OCI-LY7 (cell line): ENCODE results near the gene STRBP. TPM values are rescaled to one million over a fixed set of nuclear protein-coding genes. Genes with fewer than 3 reads are reported as not detected.
A peak's percentile ranks its signal among the peaks of the same experiment; 100 is the strongest.

Source experiments
- BruUV-seq: library from RNA; stranded (reverse); fragments of 400-500 nt; replicated peaks from 2 replicates; lab custom pipeline; 2021; lab: Mats Ljungman, UMichigan
- CTCF ChIA-PET: fragments of 300-600 bp; sonication (Branson Sonifier 250); formaldehyde crosslinking; loops from one replicate; lab custom pipeline; 2022; ENCODE audit warnings: antibody characterized with exemption; ENCODE audit not compliant: unreplicated experiment; lab: Charles Lee
- POLR2A ChIA-PET: fragments of 300-600 bp; sonication (Branson Sonifier 250); formaldehyde crosslinking; loops from one replicate; lab custom pipeline; 2022; ENCODE audit warnings: antibody characterized with exemption; lab: Charles Lee
- DNase-seq: peaks from one replicate; pipeline ENCODE4 v3.0.0-alpha.2; 2015; ENCODE audit warnings: low spot score
- H2AFZ ChIP-seq: fragments of 200-600 bp; sonication (generic), shearing (Covaris generic); 2 replicates; pipeline ENCODE4 v1.6.1; 2014; ENCODE audit warnings: mild to moderate bottlenecking, antibody characterized with exemption, low read length, moderate library complexity
- H3K27ac ChIP-seq: fragments of 200-600 bp; sonication (generic); 2 replicates; pipeline ENCODE4 v1.5.1; 2014; ENCODE audit warnings: mixed run types, low read depth, mild to moderate bottlenecking, moderate library complexity, low read length, inconsistent platforms; ENCODE audit not compliant: poor library complexity, severe bottlenecking
- H3K36me3 ChIP-seq: fragments of 200-600 bp; sonication (generic); 2 replicates; pipeline ENCODE4 v1.6.1; 2014; ENCODE audit warnings: mild to moderate bottlenecking, antibody characterized with exemption, low read length, moderate library complexity, mixed read lengths; ENCODE audit not compliant: insufficient read depth
- H3K4me1 ChIP-seq: fragments of 200-600 bp; sonication (generic); 2 replicates; pipeline ENCODE4 v1.5.1; 2014; ENCODE audit warnings: mild to moderate bottlenecking, low read length; ENCODE audit not compliant: insufficient read depth, poor library complexity, severe bottlenecking
- H3K4me2 ChIP-seq: fragments of 200-600 bp; sonication (generic); 2 replicates; pipeline ENCODE4 v1.6.1; 2014; ENCODE audit warnings: mild to moderate bottlenecking, low read length
- H3K4me3 ChIP-seq: fragments of 200-600 bp; sonication (generic); 2 replicates; pipeline ENCODE4 v1.5.1; 2014; ENCODE audit warnings: mild to moderate bottlenecking, low read depth, low read length; ENCODE audit not compliant: poor library complexity, severe bottlenecking
- H3K79me2 ChIP-seq: fragments of 200-600 bp; sonication (generic); 2 replicates; pipeline ENCODE4 v1.6.1; 2016; ENCODE audit warnings: low read depth, mild to moderate bottlenecking, low read length, moderate library complexity, mixed read lengths; ENCODE audit not compliant: insufficient read depth
- H3K9me2 ChIP-seq: fragments of 200-600 bp; sonication (generic); 2 replicates; pipeline ENCODE4 v1.6.1; 2016; ENCODE audit warnings: mild to moderate bottlenecking, low read length, mixed read lengths; ENCODE audit not compliant: insufficient read depth
- H3K9me3 ChIP-seq: fragments of 200-600 bp; sonication (generic); 2 replicates; pipeline ENCODE4 v1.6.1; 2014; ENCODE audit warnings: mild to moderate bottlenecking, mixed run types, low read length, mixed read lengths
- H4K20me1 ChIP-seq: fragments of 200-600 bp; sonication (generic); 2 replicates; pipeline ENCODE4 v1.6.1; 2014; ENCODE audit warnings: mild to moderate bottlenecking, antibody characterized with exemption, low read length, moderate library complexity, mixed read lengths; ENCODE audit not compliant: insufficient read depth
- EZH2phosphoT487 ChIP-seq: fragments of 200-600 bp; sonication (generic); IDR thresholded peaks from 2 replicates; pipeline ENCODE4 v1.6.1; 2018; ENCODE audit warnings: low read depth, borderline replicate concordance, mild to moderate bottlenecking, mixed run types, antibody characterized with exemption, low read length, moderate library complexity, mixed read lengths
- intact Hi-C: fragments of 100-400 bp; cut with micrococcal nuclease; formaldehyde crosslinking; loops from one replicate; pipeline ENCODE4 v1.10.0; 2022; ENCODE audit not compliant: unreplicated experiment
- total RNA-seq, 2 experiments: library from RNA; depleted of rRNA in 1 of 2; stranded (reverse); fragments of >200 nt in 1 of 2; shearing (Covaris generic) in 1 of 2; gene quantifications; 2 replicates each; pipeline ENCODE4 v1.2.3, GENCODE V29; 2014 to 2022
- TF ChIP-seq, protein P1 (sequence below): fragments of 200-600 bp; sonication (generic); conservative IDR thresholded peaks from 2 replicates; pipeline ENCODE4 v1.5.1; 2014; ENCODE audit warnings: mild to moderate bottlenecking, antibody characterized with exemption, low read length, moderate library complexity, mixed read lengths

STRBP gene
- total RNA-seq, 2 experiments from 2014 or later, result 82.8 to 179 TPM

DNA sequence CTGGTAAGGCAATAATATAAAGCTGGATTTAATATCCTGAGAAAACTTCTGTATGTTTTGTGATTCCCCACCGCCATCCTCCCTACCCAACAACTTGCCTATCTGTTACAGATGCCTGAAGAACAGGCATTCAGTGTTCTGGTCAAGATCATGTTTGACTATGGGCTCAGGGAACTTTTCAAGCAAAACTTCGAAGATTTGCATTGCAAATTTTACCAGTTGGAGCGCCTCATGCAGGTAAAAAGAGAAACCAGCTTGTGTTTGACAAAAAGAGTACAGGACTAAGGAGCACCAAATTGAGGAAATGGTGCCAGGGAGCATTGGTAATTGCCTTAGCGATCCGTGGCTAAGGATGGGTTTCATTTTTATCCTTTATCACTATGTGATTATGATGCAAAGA is 194.9 kb downstream of the STRBP start:
- Histone ChIP-seq H2AFZ (no peak overlapping the region), H3K4me2 (peak overlapping the region; percentile 2; the same call in 1 of the 2 replicates), H3K4me1 (peaks cover 11% of the 10 kb centered on the region), H4K20me1 (no peaks in the 10 kb centered on the region), H3K36me3 (peaks cover 67% of the 10 kb centered on the region), H3K79me2 (no peaks in the 10 kb centered on the region), H3K9me2 (no peaks in the 10 kb centered on the region), H3K27ac (no peak overlapping the region), H3K4me3 (no peak overlapping the region), H3K9me3 (no peaks in the 10 kb centered on the region)
- TF ChIP-seq EZH2phosphoT487, result no peak
- TF ChIP-seq, protein P1, sequence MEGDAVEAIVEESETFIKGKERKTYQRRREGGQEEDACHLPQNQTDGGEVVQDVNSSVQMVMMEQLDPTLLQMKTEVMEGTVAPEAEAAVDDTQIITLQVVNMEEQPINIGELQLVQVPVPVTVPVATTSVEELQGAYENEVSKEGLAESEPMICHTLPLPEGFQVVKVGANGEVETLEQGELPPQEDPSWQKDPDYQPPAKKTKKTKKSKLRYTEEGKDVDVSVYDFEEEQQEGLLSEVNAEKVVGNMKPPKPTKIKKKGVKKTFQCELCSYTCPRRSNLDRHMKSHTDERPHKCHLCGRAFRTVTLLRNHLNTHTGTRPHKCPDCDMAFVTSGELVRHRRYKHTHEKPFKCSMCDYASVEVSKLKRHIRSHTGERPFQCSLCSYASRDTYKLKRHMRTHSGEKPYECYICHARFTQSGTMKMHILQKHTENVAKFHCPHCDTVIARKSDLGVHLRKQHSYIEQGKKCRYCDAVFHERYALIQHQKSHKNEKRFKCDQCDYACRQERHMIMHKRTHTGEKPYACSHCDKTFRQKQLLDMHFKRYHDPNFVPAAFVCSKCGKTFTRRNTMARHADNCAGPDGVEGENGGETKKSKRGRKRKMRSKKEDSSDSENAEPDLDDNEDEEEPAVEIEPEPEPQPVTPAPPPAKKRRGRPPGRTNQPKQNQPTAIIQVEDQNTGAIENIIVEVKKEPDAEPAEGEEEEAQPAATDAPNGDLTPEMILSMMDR, result 0 out of 2 replicates have a peak, but pooled peaks have one; percentile 14
- DNase-seq, result no peak
- intact Hi-C loops, result no loop called here
- POLR2A ChIA-PET, result interaction anchor here (0.8 to 1.3 kb wide), 2 partner anchors 19 to 21 kb away, joined by 3 to 6 read pairs; no protein-coding TSS in a partner anchor
- CTCF ChIA-PET, result interaction anchor here (0.8 to 1.1 kb wide), 2 partner anchors 19 to 236 kb away, joined by 3 to 4 read pairs; no protein-coding TSS in a partner anchor
- no TSS peak for BruUV-seq

DNA sequence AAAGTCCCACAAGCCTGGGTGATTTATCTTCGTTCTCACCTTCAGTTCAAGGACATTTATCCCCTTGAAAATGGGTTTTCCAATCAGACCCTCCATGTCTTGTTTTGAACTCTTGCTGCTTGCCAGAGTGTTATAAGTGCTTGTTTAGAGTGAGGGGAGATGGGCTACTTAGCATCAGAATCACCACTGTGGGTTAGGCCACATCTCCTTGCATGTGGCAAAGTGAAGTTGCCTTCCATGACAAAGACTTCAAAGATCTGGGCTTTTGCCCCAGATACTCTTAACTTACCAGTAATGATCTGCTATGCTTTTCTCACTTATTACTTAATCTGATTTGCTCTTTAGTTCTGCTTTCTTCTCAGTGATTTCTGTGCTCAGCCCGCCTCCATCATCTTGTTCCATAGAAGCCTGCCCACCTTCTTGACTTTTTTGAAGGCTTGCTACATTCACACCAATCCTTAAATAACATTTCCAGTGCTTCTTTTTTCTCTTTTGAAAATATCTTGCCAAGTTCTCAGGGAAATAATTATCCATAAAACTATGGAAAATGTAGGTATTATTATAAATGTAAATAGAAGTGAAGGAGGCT is 195.9 kb downstream of the STRBP start:
- Histone ChIP-seq H3K4me2 (no peak overlapping the region), H3K36me3 (peaks cover 71% of the 10 kb centered on the region), H4K20me1 (no peaks in the 10 kb centered on the region), H3K79me2 (no peaks in the 10 kb centered on the region), H3K9me3 (no peaks in the 10 kb centered on the region), H3K9me2 (no peaks in the 10 kb centered on the region), H3K27ac (no peak overlapping the region), H3K4me3 (no peak overlapping the region), H2AFZ (no peak overlapping the region), H3K4me1 (peaks cover 11% of the 10 kb centered on the region)
- DNase-seq, result no peak
- ChIA-PET CTCF (interaction anchor here (1.0 to 1.1 kb wide), 2 partner anchors 20 to 94 kb away, joined by 3 read pairs; no protein-coding TSS in a partner anchor), POLR2A (interaction anchor here (0.6 to 1.4 kb wide), 3 partner anchors 17 to 374 kb away, joined by 3 read pairs; no protein-coding TSS in a partner anchor)
- TF ChIP-seq, protein P1, result no peak
- no peak for TF ChIP-seq EZH2phosphoT487
- intact Hi-C loops, result no loop called here
- BruUV-seq, result no TSS peak

Other genes with a start within 250 kb of the STRBP start
- 0.25 and 1.2 TPM in 2 replicates for gene GPR21, start 234.9 kb downstream of the STRBP start, total RNA-seq (2014; rRNA removed; shearing (Covaris generic))
- 4.1 TPM in 1 of 2 replicates, not detected in the other for gene GPR21, start 234.9 kb downstream of the STRBP start, total RNA-seq (2022)
- 0.88 and 1.6 TPM in 2 replicates for gene CRB2, start 87.6 kb upstream of the STRBP start, total RNA-seq (2014; rRNA removed; shearing (Covaris generic))
- 2.6 and 3.4 TPM in 2 replicates for gene CRB2, start 87.6 kb upstream of the STRBP start, total RNA-seq (2022)